OCI-LY7 (cell line): ENCODE data around the gene GALC. TPM values are rescaled to one million over a fixed set of nuclear protein-coding genes. Genes with fewer than 3 reads are reported as not detected.

Experiments used
- BruUV-seq: library from RNA; stranded (reverse); fragments of 400-500 nt; replicated peaks from 2 replicates; lab custom pipeline; 2021; lab: Mats Ljungman, UMichigan
- CTCF ChIA-PET: fragments of 300-600 bp; sonication (Branson Sonifier 250); formaldehyde crosslinking; loops from one replicate; lab custom pipeline; 2022; ENCODE audit warnings: antibody characterized with exemption; ENCODE audit not compliant: unreplicated experiment; lab: Charles Lee
- POLR2A ChIA-PET: fragments of 300-600 bp; sonication (Branson Sonifier 250); formaldehyde crosslinking; loops from one replicate; lab custom pipeline; 2022; ENCODE audit warnings: antibody characterized with exemption; lab: Charles Lee
- DNase-seq: peaks from one replicate; pipeline ENCODE4 v3.0.0-alpha.2; 2015; ENCODE audit warnings: low spot score
- H2AFZ ChIP-seq: fragments of 200-600 bp; sonication (generic), shearing (Covaris generic); 2 replicates; pipeline ENCODE4 v1.6.1; 2014; ENCODE audit warnings: mild to moderate bottlenecking, antibody characterized with exemption, low read length, moderate library complexity
- H3K27ac ChIP-seq: fragments of 200-600 bp; sonication (generic); 2 replicates; pipeline ENCODE4 v1.5.1; 2014; ENCODE audit warnings: mixed run types, low read depth, mild to moderate bottlenecking, moderate library complexity, low read length, inconsistent platforms; ENCODE audit not compliant: poor library complexity, severe bottlenecking
- H3K36me3 ChIP-seq: fragments of 200-600 bp; sonication (generic); 2 replicates; pipeline ENCODE4 v1.6.1; 2014; ENCODE audit warnings: mild to moderate bottlenecking, antibody characterized with exemption, low read length, moderate library complexity, mixed read lengths; ENCODE audit not compliant: insufficient read depth
- H3K4me1 ChIP-seq: fragments of 200-600 bp; sonication (generic); 2 replicates; pipeline ENCODE4 v1.5.1; 2014; ENCODE audit warnings: mild to moderate bottlenecking, low read length; ENCODE audit not compliant: insufficient read depth, poor library complexity, severe bottlenecking
- H3K4me2 ChIP-seq: fragments of 200-600 bp; sonication (generic); 2 replicates; pipeline ENCODE4 v1.6.1; 2014; ENCODE audit warnings: mild to moderate bottlenecking, low read length
- H3K4me3 ChIP-seq: fragments of 200-600 bp; sonication (generic); 2 replicates; pipeline ENCODE4 v1.5.1; 2014; ENCODE audit warnings: mild to moderate bottlenecking, low read depth, low read length; ENCODE audit not compliant: poor library complexity, severe bottlenecking
- H3K79me2 ChIP-seq: fragments of 200-600 bp; sonication (generic); 2 replicates; pipeline ENCODE4 v1.6.1; 2016; ENCODE audit warnings: low read depth, mild to moderate bottlenecking, low read length, moderate library complexity, mixed read lengths; ENCODE audit not compliant: insufficient read depth
- H3K9me2 ChIP-seq: fragments of 200-600 bp; sonication (generic); 2 replicates; pipeline ENCODE4 v1.6.1; 2016; ENCODE audit warnings: mild to moderate bottlenecking, low read length, mixed read lengths; ENCODE audit not compliant: insufficient read depth
- H3K9me3 ChIP-seq: fragments of 200-600 bp; sonication (generic); 2 replicates; pipeline ENCODE4 v1.6.1; 2014; ENCODE audit warnings: mild to moderate bottlenecking, mixed run types, low read length, mixed read lengths
- H4K20me1 ChIP-seq: fragments of 200-600 bp; sonication (generic); 2 replicates; pipeline ENCODE4 v1.6.1; 2014; ENCODE audit warnings: mild to moderate bottlenecking, antibody characterized with exemption, low read length, moderate library complexity, mixed read lengths; ENCODE audit not compliant: insufficient read depth
- CTCF ChIP-seq: fragments of 200-600 bp; sonication (generic); conservative IDR thresholded peaks from 2 replicates; pipeline ENCODE4 v1.5.1; 2014; ENCODE audit warnings: mild to moderate bottlenecking, antibody characterized with exemption, low read length, moderate library complexity, mixed read lengths
- EZH2phosphoT487 ChIP-seq: fragments of 200-600 bp; sonication (generic); IDR thresholded peaks from 2 replicates; pipeline ENCODE4 v1.6.1; 2018; ENCODE audit warnings: low read depth, borderline replicate concordance, mild to moderate bottlenecking, mixed run types, antibody characterized with exemption, low read length, moderate library complexity, mixed read lengths
- intact Hi-C: fragments of 100-400 bp; cut with micrococcal nuclease; formaldehyde crosslinking; loops from one replicate; pipeline ENCODE4 v1.10.0; 2022; ENCODE audit not compliant: unreplicated experiment
- total RNA-seq, 2 experiments: library from RNA; depleted of rRNA in 1 of 2; stranded (reverse); fragments of >200 nt in 1 of 2; shearing (Covaris generic) in 1 of 2; gene quantifications; 2 replicates each; pipeline ENCODE4 v1.2.3, GENCODE V29; 2014 to 2022

GALC gene
- total RNA-seq, 2 experiments from 2014 or later = 4.4 to 18.0 TPM

DNA sequence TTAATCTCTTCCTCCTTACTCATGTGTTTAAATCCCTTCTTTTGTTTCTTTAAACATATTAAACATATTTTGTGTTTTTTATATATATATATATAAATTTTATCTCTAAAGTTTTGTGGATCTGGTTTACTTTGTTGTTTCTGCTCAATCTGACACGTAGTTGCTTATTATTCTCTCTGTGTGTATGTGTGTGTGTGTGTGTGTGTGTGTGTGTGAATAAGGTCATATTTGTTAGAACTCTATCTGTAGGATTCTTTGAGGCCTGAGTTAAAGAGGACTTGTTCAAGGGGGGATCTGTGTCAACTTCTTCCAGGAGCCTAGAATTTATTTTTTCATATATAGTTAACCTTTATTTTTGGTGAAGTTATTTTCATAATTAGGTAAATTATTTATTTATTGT is 14.6 kb upstream of the GALC start:
- no peak for TF ChIP-seq CTCF
- no peak for TF ChIP-seq EZH2phosphoT487
- no peak overlapping the region for H2AFZ ChIP-seq
- H3K9me3 ChIP-seq = no peaks in the 10 kb centered on the region
- DNase-seq = no peak
- no peak overlapping the region for H3K4me3 ChIP-seq
- H3K27ac ChIP-seq = no peak overlapping the region
- POLR2A ChIA-PET = interaction anchor here (0.7 to 6.2 kb wide), 2 partner anchors 14 to 73 kb away, joined by 3 to 66 read pairs; partner anchors contain the start of gene GALC
- peaks cover 7% of the 10 kb centered on the region; the same call in 1 of the 2 replicates for H3K36me3 ChIP-seq
- H3K4me2 ChIP-seq = no peak overlapping the region
- no TSS peak for BruUV-seq
- no peaks in the 10 kb centered on the region for H3K9me2 ChIP-seq
- H3K79me2 ChIP-seq = peaks cover 33% of the 10 kb centered on the region
- intact Hi-C loops = loop anchor here (10.0 kb wide), 2 partner anchors 377 to 787 kb away; partner anchors contain the start of genes EML5 and SPATA7
- H3K4me1 ChIP-seq = peaks cover 37% of the 10 kb centered on the region
- CTCF ChIA-PET = no interaction called here
- H4K20me1 ChIP-seq = no peaks in the 10 kb centered on the region

GRCh38 chr14:88005978-88006851 is 13.2 kb upstream of the GALC start:
- Histone ChIP-seq H3K4me3 (peak overlapping the region; percentile 71), H2AFZ (peak overlapping the region; percentile 79), H3K9me3 (no peaks in the 10 kb centered on the region), H3K79me2 (peaks cover 33% of the 10 kb centered on the region), H4K20me1 (no peaks in the 10 kb centered on the region), H3K36me3 (no peaks in the 10 kb centered on the region), H3K9me2 (no peaks in the 10 kb centered on the region), H3K27ac (peak overlapping the region; percentile 78), H3K4me2 (peak overlapping the region; percentile 73), H3K4me1 (peaks cover 42% of the 10 kb centered on the region)
- peak; percentile 84 for DNase-seq
- CTCF ChIA-PET = no interaction called here
- TF ChIP-seq CTCF = no peak
- no peak for TF ChIP-seq EZH2phosphoT487
- no TSS peak for BruUV-seq
- POLR2A ChIA-PET = interaction anchor here (1.0 to 6.2 kb wide), 4 partner anchors 8 to 59 kb away, joined by 3 to 66 read pairs (median 6); partner anchors contain the start of gene GALC
- intact Hi-C loops = loop anchor here (1.0 to 10.0 kb wide), 3 partner anchors 13 to 789 kb away; partner anchors contain the start of genes EML5, GALC and SPATA7
